ENCODE measurements around the gene USP10.

The USP10 gene

GRCh38 chr16:84819644-84820304 is 120.0 kb downstream of the USP10 start, which contains the start of gene CRISPLD2:
Gene CRISPLD2, plus strand, starts transcription at chr16:84819985. Its CDS starts 18,511 bp downstream, at chr16:84838496.
- no peaks in the 10 kb centered on the region for H3K9me3 Mint-ChIP-seq
- H3K27me3 Mint-ChIP-seq, result peaks cover 50 to 58% of the 10 kb centered on the region in 2 donors
- peak; percentile 95 to 97 for ATAC-seq (replicated peaks)
- peaks cover 8 to 11% of the 10 kb centered on the region in 2 donors for H3K4me1 Mint-ChIP-seq
- H3K36me3 Mint-ChIP-seq, result no peaks in the 10 kb centered on the region
- no peak within 1 kb of the TSS for H3K27ac Mint-ChIP-seq
- peak; percentile 59 for DNase-seq
- H3K4me3 Mint-ChIP-seq, result peak within 1 kb of the TSS; percentile 77 to 78

DNA sequence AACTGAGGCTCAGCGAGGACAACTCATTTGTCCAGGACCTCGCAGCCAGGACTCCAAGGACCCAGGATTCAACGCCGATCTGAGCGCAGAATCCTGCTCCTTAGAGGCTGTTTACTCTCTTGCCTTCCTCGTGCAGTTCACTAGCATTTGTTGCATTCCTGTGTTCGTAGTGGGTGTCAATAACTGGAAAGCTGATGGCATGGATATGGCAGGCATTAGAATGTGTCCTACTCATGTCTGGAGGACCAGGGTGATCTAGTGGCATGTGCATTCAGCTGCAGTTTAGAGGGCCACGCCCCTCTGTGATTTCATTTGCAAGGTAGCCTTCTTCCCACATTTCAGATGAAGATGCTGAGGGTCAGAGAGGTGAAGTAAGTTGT is 120.5 kb downstream of the USP10 start:
- no peak for DNase-seq
- Mint-ChIP-seq H3K4me3 (peak overlapping the region; percentile 77 to 78), H3K9me3 (no peaks in the 10 kb centered on the region), H3K27me3 (peaks cover 50 to 62% of the 10 kb centered on the region in 2 donors), H3K4me1 (peaks cover 8 to 11% of the 10 kb centered on the region in 2 donors), H3K36me3 (no peaks in the 10 kb centered on the region), H3K27ac (no peak overlapping the region)
- ATAC-seq (replicated peaks), result no peak

GRCh38 chr16:84820771-84821170 is 121.0 kb downstream of the USP10 start:
- no peaks in the 10 kb centered on the region for H3K9me3 Mint-ChIP-seq
- no peak overlapping the region for H3K4me3 Mint-ChIP-seq
- DNase-seq (no peak), ATAC-seq (replicated peaks) (no peak)
- no peak overlapping the region for H3K27ac Mint-ChIP-seq
- H3K4me1 Mint-ChIP-seq, result peaks cover 8 to 11% of the 10 kb centered on the region in 2 donors
- peaks cover 50 to 62% of the 10 kb centered on the region in 2 donors for H3K27me3 Mint-ChIP-seq
- no peaks in the 10 kb centered on the region for H3K36me3 Mint-ChIP-seq

- Mint-ChIP-seq H3K27me3 (peaks cover 50 to 62% of the 10 kb centered on the region in 2 donors), H3K27ac (no peak overlapping the region), H3K4me3 (no peak overlapping the region), H3K9me3 (no peaks in the 10 kb centered on the region), H3K36me3 (no peaks in the 10 kb centered on the region), H3K4me1 (peaks cover 8 to 11% of the 10 kb centered on the region in 2 donors)
- DNase-seq, result no peak
- no peak for ATAC-seq (replicated peaks)
Observed at GRCh38 chr16:84821179-84821578, 121.4 kb downstream of the USP10 start.

- Mint-ChIP-seq H3K4me3 (no peak overlapping the region), H3K27ac (no peak overlapping the region), H3K4me1 (peaks cover 8 to 11% of the 10 kb centered on the region in 2 donors), H3K36me3 (no peaks in the 10 kb centered on the region), H3K27me3 (peaks cover 50 to 62% of the 10 kb centered on the region in 2 donors), H3K9me3 (no peaks in the 10 kb centered on the region)
- no peak for ATAC-seq (replicated peaks)
- DNase-seq, result no peak
Observed at GRCh38 chr16:84821728-84822689, 122.2 kb downstream of the USP10 start.

DNA sequence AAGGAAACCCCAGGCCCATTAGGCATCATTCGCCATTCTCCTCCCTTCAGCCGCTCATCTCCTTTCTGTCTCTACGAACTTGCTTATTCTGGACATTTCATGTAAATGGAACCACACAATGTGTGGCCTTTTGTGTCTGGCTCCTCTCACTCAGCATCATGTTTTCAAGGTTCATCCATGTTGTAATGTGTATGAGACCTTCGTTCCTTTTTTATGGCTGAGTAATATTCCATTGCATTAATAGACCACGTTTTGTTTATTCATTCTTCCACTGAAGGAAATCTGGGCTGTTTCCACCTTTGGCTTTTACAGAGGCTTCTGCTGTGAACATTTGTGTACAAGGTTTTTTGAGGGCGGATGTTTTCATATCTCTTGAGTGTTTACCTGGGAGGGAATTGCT is 123.2 kb downstream of the USP10 start:
- no peak for DNase-seq
- Mint-ChIP-seq H3K4me1 (peaks cover 8 to 11% of the 10 kb centered on the region in 2 donors), H3K4me3 (no peak overlapping the region), H3K27me3 (peaks cover 50 to 58% of the 10 kb centered on the region in 2 donors), H3K27ac (no peak overlapping the region), H3K36me3 (no peaks in the 10 kb centered on the region), H3K9me3 (no peaks in the 10 kb centered on the region)
- no peak for ATAC-seq (replicated peaks)

GRCh38 chr16:84823484-84823883 is 123.7 kb downstream of the USP10 start:
- Mint-ChIP-seq H3K4me1 (peaks cover 8 to 11% of the 10 kb centered on the region in 2 donors), H3K4me3 (no peak overlapping the region), H3K36me3 (no peaks in the 10 kb centered on the region), H3K27ac (no peak overlapping the region), H3K27me3 (peaks cover 50 to 58% of the 10 kb centered on the region in 2 donors), H3K9me3 (no peaks in the 10 kb centered on the region)
- ATAC-seq (replicated peaks) (no peak), DNase-seq (no peak)

- no peaks in the 10 kb centered on the region for H3K36me3 Mint-ChIP-seq
Observed at GRCh38 chr16:84823926-84824325, 124.1 kb downstream of the USP10 start.

GRCh38 chr16:84825896-84826557 is 126.2 kb downstream of the USP10 start:
- Mint-ChIP-seq H3K27ac (no peak overlapping the region), H3K27me3 (peaks cover 37% of the 10 kb centered on the region in 2 donors), H3K36me3 (no peaks in the 10 kb centered on the region), H3K4me3 (no peak overlapping the region), H3K4me1 (no peaks in the 10 kb centered on the region), H3K9me3 (no peaks in the 10 kb centered on the region)
- DNase-seq, result no peak
- no peak for ATAC-seq (replicated peaks)

More at GRCh38 chr16:84823926-84824325, 124.1 kb downstream of the USP10 start:
- ATAC-seq (replicated peaks) (no peak), DNase-seq (no peak)
- no peak overlapping the region for H3K27ac Mint-ChIP-seq
- H3K4me1 Mint-ChIP-seq, result peaks cover 8 to 11% of the 10 kb centered on the region in 2 donors
- H3K27me3 Mint-ChIP-seq, result peaks cover 50 to 54% of the 10 kb centered on the region in 2 donors
- H3K4me3 Mint-ChIP-seq, result no peak overlapping the region
- H3K9me3 Mint-ChIP-seq, result no peaks in the 10 kb centered on the region

DNA sequence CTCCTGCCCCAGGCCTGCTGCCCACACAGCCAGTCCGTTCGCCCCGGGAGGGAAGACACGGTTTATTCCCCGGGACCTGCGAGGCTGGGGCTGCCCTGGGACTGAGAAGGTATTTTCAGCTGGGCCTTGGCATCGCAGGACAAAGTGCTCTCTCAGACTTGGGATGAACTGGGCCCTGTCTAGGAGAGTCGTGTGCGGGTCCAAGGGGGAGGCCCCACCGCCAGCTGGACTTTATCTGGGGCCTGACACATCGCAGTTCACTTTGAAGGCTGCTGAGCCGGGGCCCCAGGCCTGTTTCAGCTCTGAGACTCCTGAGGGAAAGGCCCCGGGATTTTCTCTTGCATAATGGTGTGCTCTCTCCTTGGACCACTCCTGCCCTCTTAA is 126.8 kb downstream of the USP10 start:
- H3K4me3 Mint-ChIP-seq, result no peak overlapping the region
- no peak for ATAC-seq (replicated peaks)
- H3K36me3 Mint-ChIP-seq, result no peaks in the 10 kb centered on the region
- H3K9me3 Mint-ChIP-seq, result no peaks in the 10 kb centered on the region
- no peaks in the 10 kb centered on the region for H3K4me1 Mint-ChIP-seq
- H3K27me3 Mint-ChIP-seq, result peaks cover 32% of the 10 kb centered on the region in 2 donors
- H3K27ac Mint-ChIP-seq, result no peak overlapping the region
- no peak for DNase-seq

- Mint-ChIP-seq H3K27me3 (peaks cover 26% of the 10 kb centered on the region in 2 donors), H3K4me1 (no peaks in the 10 kb centered on the region), H3K4me3 (no peak overlapping the region), H3K36me3 (no peaks in the 10 kb centered on the region), H3K27ac (no peak overlapping the region), H3K9me3 (no peaks in the 10 kb centered on the region)
- ATAC-seq (replicated peaks) (no peak), DNase-seq (no peak)
Observed at GRCh38 chr16:84827131-84827574, 127.4 kb downstream of the USP10 start.

- DNase-seq, result no peak
- ATAC-seq (replicated peaks), result no peak
- peaks cover 19% of the 10 kb centered on the region in 2 donors for H3K27me3 Mint-ChIP-seq
- H3K4me1 Mint-ChIP-seq, result no peaks in the 10 kb centered on the region
- H3K4me3 Mint-ChIP-seq, result no peak overlapping the region
- no peak overlapping the region for H3K27ac Mint-ChIP-seq
- H3K9me3 Mint-ChIP-seq, result no peaks in the 10 kb centered on the region
- H3K36me3 Mint-ChIP-seq, result no peaks in the 10 kb centered on the region
Observed at GRCh38 chr16:84827897-84828296, 128.1 kb downstream of the USP10 start.

- ATAC-seq (replicated peaks) (no peak), DNase-seq (no peak)
- H3K4me1 Mint-ChIP-seq, result no peaks in the 10 kb centered on the region
- H3K27ac Mint-ChIP-seq, result no peak overlapping the region
- H3K27me3 Mint-ChIP-seq, result peaks cover 14 to 17% of the 10 kb centered on the region in 2 donors
- H3K4me3 Mint-ChIP-seq, result no peak overlapping the region
- H3K9me3 Mint-ChIP-seq, result no peaks in the 10 kb centered on the region
- H3K36me3 Mint-ChIP-seq, result no peaks in the 10 kb centered on the region
Observed at GRCh38 chr16:84828322-84828721, 128.5 kb downstream of the USP10 start.
